Cardiac fibroblast (primary cell): ENCODE measurements around the gene MAP7D3.

Source experiments
- DNase-seq, 2 donors: peaks; one replicate each; pipeline versions ENCODE4 v3.0.0 to v3.0.0-alpha.2; 2010; ENCODE audit warnings: low read depth in 2 of 2
- H3K4me3 ChIP-seq, 2 donors: replicated peaks in 1 of 2; 1 replicate in 1 of 2; 2 replicates in 1 of 2; pipeline ENCODE4 v1.5.1; 2011; ENCODE audit warnings: low read depth in 2 of 2, low read length in 2 of 2, mild to moderate bottlenecking in 2 of 2, moderate library complexity in 1 of 2
- CTCF ChIP-seq: IDR thresholded peaks from one replicate; pipeline ENCODE4 v1.5.1; 2011; ENCODE audit warnings: low read depth, mild to moderate bottlenecking, low read length, inconsistent platforms

Gene MAP7D3

GRCh38 chrX:136201601-136202000 is 49.6 kb downstream of the MAP7D3 start:
- no peak for TF ChIP-seq CTCF
- DNase-seq, result no peak
- no peak overlapping the region for H3K4me3 ChIP-seq

DNA sequence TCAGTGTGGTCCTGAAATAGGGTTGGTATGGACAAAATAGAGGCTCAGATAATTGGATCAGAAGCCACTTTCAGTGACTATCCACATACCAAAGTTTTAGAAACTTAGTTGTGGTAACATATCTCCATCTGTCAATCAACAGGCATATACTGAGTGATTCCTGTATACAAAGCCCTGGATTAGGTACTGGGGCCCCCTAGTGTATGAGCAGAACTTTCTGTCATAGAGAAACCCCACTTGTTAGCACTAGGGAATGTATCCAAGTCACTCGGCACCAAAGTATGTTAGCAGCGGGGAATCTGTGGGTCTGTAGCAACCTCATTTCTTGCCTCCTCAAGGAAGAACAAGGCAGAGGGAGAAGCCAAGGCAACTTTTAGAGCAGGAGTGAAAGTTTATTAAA is 50.7 kb downstream of the MAP7D3 start:
- DNase-seq, result peak; percentile 44 to 50
- peak; percentile 30 for TF ChIP-seq CTCF
- H3K4me3 ChIP-seq, result no peak overlapping the region

DNA sequence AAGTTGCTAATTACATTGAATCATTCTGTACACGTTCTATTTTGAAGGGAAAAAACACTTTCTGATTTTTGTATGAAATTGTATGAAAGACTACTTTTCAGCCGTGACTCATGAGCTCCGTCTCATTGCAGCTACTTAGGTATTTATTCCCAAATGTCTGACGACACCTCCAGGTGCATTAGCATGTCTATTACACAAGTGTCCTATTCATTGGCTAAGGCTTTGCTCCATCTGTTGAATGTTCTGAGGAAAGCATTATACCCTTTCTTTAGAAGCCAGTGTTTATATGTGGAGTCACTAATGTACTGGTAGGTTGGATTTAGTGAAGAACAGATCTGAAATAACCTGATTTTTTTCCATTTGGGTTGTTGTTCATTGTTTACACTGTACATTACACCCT is 51.8 kb downstream of the MAP7D3 start:
- no peak overlapping the region for H3K4me3 ChIP-seq
- TF ChIP-seq CTCF, result no peak
- DNase-seq, result peak in 1 of 2 donors; percentile 79

- H3K4me3 ChIP-seq, result no peak overlapping the region
- no peak for TF ChIP-seq CTCF
- peak in 1 of 2 donors; percentile 30 for DNase-seq
Observed at GRCh38 chrX:136198678-136199243, 52.4 kb downstream of the MAP7D3 start.

DNA sequence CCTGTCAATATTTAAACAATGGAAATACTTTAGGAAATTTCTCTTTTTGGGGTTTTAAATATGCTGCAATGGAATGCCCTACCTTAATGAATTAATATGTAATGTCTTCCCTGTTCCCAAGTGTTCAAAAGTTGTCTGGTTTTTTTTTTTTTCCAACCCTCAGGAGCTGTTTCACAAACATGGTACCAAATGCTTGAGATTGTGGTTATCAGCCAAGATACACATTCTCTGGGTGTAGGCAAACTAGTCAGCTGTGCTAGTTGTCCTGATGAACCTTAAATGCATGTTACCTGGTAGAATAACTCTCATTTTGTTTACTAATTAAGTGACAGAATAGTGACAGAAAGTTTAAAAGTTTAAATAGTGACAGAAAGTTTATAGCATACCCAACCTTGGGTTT is 53.2 kb downstream of the MAP7D3 start:
- no peak for DNase-seq
- no peak overlapping the region for H3K4me3 ChIP-seq
- no peak for TF ChIP-seq CTCF

GRCh38 chrX:136196691-136197155 is 54.5 kb downstream of the MAP7D3 start:
- DNase-seq, result no peak
- TF ChIP-seq CTCF, result no peak
- no peak overlapping the region for H3K4me3 ChIP-seq

DNA sequence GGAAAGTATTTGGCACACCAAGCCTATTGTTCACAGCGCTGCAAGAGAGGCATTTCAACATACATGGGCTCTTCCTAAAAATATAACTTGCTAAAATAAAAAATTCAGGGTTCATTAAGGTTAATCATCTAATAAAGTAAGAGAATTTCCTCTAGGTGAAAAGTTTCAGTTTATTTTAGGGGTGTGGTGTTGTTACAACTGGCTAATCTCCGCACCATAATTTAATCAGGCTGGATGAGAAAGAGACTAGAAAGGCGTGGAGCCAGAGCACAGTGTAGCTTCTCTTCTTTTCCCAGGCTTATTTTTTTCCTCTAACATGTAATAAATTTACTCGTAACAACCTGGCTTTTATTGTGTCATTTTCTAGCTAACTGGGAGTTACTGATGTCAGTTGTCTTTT is 56.0 kb downstream of the MAP7D3 start:
- H3K4me3 ChIP-seq, result no peak overlapping the region
- DNase-seq, result no peak
- TF ChIP-seq CTCF, result no peak
